HUDEP-2 (cell line): ENCODE data around the gene AFF3.

Experiments used
- DNase-seq, 76 experiments: peaks; one replicate each; lab custom pipeline; 2025; ENCODE audit not compliant: unreplicated experiment in 76 of 76; lab: John Stamatoyannopoulos, UW

The AFF3 gene

GRCh38 chr2:100045000-100045399 is 97.4 kb downstream of the AFF3 start:
- DNase-seq, result no peak

GRCh38 chr2:100043891-100044255 is 98.5 kb downstream of the AFF3 start:
- DNase-seq, result no peak

DNA sequence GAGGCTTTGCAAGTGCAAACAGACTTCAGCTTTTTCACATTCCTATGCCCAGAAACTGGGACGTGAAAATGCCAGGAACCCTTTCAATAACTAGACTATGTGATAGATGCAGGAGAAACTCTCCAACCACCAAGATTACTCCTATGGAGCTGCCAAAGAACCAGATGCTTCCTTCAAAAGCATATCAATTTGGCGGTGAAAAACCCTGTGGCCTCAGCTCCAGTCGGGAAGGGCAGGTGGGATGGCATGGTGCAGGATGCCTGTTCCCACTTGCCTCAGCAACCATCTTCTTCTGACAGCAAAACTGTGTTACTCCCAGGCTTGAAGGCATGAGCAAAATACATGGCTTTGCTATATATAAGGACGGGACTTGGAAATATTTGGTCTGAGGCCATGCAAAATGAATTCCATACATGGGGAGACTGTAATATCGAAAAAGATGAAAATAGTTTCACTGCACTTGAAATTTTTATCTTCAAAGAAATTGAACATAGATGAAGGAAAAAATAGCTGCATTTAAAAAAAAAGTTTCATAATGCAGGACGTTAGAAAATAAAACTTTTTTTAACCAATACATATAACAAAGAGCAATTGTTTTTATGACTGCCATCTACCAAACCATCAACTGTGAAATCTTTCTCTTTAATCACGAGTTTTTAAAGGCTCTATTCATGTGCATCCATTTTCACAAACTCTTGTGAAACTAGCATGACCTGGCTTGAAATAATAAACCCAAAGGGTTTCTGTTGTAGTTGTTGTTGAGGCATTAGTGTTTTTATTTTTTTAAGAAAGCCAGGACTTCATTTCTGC is 99.1 kb downstream of the AFF3 start:
- DNase-seq, result no peak

DNA sequence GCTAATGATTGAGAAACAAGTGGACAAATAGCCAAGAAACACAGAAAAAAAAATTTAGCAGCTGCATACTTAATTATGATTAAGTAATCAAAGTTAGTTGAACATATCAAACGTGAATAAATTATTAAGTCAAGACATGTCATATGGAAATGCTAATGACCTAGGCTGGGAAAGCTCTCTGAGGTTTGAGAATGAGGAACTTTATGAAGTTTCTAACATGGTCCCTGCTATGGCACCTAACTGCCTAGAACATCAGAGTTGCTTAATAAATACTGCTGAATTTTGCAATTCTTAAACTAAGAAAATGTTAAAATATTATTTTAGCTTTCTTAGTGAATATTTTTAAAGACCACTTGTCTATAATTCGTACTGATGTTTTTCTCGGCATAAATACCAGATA is 99.8 kb downstream of the AFF3 start:
- no peak for DNase-seq

GRCh38 chr2:100041946-100042345 is 100.4 kb downstream of the AFF3 start:
- DNase-seq, result no peak

- no peak for DNase-seq
These were observed 101.0 kb downstream of the AFF3 start for GRCh38 chr2:100041385-100041784.

GRCh38 chr2:100040906-100041305 is 101.5 kb downstream of the AFF3 start:
- DNase-seq, result no peak

GRCh38 chr2:100039291-100039980 is 103.0 kb downstream of the AFF3 start:
- no peak for DNase-seq

GRCh38 chr2:100038011-100038410 is 104.4 kb downstream of the AFF3 start:
- DNase-seq, result no peak

DNA sequence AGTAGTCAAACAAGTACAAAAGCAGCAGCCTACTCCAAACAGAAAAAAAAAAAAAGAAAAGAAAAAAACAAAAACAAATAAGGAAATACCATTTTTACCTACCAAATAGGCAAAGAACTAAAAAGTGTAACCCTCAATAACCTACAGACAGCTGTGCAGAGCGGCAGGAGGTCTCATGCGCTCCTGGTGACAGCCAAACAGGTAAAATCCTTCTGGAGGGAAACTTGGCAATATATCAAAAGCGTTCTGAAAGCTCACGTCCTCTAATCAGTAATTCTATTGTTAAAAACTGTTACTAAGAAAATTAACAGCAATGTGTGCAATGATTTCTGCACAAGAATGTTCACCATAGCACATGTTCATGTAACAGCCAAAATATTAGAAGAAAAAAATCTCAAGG is 105.6 kb downstream of the AFF3 start:
- DNase-seq, result no peak

DNA sequence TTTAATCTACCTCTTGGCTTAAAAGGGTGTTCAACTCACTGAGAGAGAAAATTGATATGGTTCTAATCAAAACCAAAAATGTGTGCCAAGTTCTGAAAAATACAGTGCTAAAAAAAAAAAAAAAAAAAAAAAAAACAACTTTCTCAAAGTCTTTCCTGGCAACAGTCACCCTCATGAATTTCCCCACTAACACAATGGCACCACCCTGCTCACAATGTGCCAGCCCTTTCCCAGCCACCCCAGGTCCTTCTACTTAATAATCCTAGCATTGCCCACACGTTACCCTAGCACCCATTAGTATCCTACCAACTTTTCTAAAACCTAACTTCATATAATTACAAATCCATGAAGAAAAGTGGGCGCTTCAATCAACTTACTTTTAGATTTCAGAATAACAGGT is 106.4 kb downstream of the AFF3 start:
- no peak for DNase-seq

DNA sequence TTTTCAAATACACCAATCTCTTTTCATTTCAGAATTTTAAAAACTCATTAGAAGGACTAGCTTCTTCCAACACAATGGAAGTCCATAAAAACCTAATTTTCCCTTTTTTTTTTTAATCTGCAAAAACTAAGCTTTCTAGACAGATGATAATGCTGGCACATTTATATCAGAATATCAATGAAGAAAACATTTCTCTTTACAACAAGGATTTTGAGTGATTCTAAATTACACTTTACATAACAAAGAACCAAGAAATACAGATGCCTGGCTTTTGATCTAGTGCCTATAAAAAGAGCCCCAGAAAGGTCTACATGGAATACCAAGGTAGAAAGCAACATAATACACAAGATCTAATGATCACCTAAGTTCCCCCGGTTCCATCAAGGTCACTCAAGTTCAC is 108.0 kb downstream of the AFF3 start:
- DNase-seq, result no peak

GRCh38 chr2:100033976-100034375 is 108.4 kb downstream of the AFF3 start:
- DNase-seq, result no peak

GRCh38 chr2:100031604-100032003 is 110.8 kb downstream of the AFF3 start:
- no peak for DNase-seq

- no peak for DNase-seq
These were observed 112.9 kb downstream of the AFF3 start for GRCh38 chr2:100029460-100029859.

DNA sequence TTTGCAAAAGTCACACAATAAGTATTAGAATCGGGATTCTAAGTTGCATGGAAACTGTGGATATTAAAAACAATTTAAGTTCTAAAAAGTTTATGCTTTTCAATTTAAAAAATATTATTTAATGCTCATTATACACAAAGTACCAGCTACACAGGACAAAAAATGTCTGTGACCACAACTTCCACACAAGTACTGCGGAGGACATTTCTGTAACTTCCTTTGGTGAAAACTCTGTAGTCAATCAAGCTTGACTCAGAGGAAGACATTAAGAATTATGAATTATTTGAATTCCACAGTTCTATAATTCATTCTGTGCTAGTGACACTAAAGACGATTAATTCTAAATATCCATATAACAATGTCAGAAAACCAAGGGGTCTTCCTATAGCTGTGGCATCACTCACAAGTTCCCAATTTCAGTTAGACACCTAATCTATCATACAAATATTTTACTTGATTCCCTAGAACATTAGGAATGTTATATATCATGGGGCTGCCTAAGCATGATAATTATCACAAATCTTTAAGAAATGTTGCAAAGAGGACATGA is 120.5 kb downstream of the AFF3 start:
- no peak for DNase-seq

GRCh38 chr2:100019499-100019898 is 122.9 kb downstream of the AFF3 start:
- no peak for DNase-seq

DNA sequence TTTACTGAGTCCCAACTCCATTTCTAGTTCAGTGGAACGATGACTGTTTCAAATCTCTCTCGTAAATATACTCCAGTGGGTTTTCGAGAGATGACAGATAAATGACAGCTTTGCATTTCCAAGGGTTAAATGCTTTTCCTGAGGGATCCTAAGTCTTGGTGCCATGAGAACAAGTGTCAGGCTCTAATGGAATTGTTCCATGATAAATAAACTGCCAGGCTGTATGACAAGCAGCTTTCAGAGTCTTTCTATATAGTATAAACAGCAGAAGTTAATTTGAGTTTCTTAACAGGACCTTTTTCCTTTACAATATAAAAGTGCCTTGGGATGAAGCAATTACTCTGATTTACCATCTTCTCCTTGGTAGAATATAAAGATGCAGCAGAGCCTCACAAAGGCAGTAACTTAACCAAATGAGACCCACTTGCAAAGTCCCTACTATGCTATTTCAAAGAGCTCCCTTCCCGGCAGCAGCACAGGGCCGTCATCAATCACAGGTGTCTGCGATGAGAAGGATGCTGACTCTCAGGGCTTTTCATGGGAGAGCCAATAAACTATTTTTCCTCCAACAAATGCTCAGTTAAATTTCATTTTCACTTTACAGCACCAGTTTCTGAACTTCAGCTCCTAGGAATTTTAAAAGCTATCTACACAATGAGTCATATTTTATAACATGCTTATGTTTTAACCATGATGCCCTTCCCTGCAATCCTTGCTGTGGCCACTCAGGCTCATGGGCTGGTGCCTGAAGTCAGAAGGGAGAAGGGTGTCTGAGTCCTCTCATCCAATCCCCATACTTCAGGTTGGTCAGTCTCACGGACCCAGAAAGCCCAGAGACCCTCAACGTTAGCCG is 123.8 kb downstream of the AFF3 start:
- no peak for DNase-seq

DNA sequence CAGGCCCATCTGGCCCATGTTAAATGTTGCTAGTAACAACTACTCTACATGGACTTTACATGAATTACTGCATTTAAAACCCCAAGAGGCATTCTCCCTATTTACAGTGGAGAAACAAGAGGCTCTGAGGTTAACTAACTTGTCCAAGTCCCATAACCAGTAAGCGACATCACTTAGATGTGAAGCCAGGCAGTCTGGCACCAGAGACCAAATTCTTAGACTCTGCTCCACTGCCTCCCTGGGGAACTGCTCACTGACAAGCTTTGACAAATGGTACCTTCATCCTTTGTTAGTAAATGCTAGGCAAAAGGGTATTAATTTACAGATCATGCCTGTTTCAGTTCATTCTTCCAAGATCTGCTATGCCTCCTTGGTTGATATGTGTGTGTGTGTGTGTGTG is 124.8 kb downstream of the AFF3 start:
- no peak for DNase-seq

DNA sequence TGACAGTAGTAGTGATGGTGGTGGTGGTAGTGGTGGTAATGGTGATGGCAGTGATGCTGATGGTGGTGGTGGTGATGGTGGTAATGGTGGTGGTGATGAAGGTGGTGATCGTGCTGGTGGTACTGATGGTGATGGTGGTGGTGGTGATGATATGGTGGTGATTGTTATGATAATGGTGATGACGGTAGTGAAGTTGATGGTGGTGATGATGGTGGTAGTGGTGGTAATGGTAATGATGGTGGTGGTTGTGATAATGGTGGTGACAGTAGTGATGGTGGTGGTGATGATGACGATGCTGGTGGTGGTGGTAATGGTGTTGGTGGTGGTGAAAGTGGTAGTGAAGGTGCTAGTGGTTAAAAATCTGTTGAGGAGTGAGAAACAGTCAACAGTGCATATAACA is 125.6 kb downstream of the AFF3 start:
- no peak for DNase-seq

DNA sequence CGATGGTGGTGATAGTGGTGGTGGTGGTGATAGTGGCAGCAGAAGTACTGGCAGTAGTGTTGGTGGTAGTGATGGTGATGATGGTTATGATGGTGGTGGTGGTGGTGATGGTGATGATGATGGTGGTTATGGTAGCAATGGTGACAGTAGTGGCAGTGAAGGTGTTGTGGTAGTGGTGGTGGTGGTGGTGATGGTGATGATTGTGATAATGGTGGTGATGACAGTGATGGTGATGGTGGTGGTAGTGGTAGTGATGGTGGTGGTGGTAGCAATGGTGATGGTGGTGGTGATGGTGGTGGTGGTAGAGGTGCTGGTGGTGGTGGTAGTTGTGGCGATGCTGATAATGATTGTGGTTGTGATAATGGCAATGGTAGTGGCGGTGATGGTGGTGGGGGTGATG is 126.5 kb downstream of the AFF3 start:
- no peak for DNase-seq
